HG03432 (cell line): ENCODE measurements around the gene CENPB.
"Not testable (repeated sequence)": the region's sequence is repeated elsewhere in the genome, so short reads cannot be mapped to it uniquely, and the experiment has no call there.

ENCODE experiments used
- ATAC-seq: cut with Tn5 transposase; IDR thresholded peaks from one replicate; pipeline ENCODE4 v1.9.1; 2021; ENCODE audit warnings: mild to moderate bottlenecking, moderate library complexity; ENCODE audit not compliant: unreplicated experiment

CENPB gene, protein sequence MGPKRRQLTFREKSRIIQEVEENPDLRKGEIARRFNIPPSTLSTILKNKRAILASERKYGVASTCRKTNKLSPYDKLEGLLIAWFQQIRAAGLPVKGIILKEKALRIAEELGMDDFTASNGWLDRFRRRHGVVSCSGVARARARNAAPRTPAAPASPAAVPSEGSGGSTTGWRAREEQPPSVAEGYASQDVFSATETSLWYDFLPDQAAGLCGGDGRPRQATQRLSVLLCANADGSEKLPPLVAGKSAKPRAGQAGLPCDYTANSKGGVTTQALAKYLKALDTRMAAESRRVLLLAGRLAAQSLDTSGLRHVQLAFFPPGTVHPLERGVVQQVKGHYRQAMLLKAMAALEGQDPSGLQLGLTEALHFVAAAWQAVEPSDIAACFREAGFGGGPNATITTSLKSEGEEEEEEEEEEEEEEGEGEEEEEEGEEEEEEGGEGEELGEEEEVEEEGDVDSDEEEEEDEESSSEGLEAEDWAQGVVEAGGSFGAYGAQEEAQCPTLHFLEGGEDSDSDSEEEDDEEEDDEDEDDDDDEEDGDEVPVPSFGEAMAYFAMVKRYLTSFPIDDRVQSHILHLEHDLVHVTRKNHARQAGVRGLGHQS

DNA sequence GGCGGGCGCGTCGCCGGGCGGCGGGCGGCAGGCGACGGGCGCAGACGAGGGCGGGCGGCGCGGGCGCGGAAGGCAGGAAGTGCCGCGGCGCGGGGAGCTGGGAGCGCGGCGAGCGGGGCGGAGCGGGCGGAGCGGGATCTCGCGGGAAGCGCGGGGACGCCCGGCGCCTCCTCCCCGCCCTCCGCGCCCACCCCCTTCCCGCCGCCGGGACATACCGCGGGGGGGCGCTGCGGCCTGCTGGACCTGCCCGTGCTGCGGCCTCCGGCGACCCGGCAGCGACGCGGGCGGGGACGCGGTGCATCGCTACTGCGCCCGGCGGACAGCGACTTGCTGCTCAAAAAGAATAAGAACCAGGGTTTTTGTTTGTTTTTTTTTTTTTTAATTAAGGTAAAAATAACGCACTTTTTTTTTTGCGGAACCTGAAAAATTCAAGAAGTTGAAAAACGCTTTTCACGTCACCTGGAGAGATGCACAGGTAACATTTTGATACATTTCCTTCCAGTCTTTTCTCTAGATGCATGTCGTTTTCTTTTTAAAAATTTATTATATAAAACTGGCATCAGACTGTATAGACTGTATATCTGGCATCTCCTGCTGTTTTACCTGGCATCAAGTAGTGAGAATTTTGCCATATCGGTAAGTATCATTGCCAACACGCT lies at the start of gene CENPB:
TSS of gene CENPB (minus strand) at position 76 of the 659 bp plus-strand sequence. CDS start 257 bp downstream, outside the sequence.
- peak; percentile 89 for ATAC-seq

DNA sequence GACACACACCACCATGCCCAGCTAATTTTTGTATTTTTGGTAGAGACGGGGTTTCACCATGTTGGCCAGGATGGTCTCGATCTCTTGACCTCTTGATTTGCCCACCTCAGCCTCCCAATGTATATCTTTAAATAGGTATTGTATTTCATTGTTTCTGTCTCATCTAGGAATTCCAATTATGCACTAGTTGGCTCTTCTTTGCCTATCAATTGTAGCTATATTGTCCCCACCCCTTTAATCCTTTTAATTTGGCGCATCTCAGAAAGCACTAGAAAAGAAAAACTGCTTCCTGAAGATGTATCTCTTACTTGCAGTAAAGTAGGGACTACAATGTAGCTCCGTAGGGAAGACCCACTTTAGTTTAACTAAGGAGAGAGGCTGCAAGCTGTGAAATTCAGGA lies 49.6 kb upstream of the CENPB start:
- no peak for ATAC-seq

DNA sequence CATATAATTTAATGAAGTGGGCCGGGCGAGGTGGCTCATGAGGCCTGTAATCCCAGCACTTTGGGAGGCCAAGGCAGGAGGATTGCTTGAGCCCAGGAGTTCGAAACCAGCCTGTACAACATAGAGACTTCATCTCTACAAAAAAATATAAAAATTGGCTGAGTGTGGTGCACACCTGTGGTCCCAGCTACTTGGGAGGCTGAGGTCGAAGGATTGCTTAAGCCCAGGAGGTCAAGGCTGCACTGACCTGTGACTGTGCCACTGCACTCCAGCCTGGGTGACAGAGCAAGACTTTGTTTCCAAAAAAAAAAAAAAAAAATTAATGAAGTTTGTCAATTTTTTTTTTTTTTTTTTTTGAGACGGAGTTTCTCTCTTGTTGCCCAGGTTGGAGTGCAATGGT lies 43.4 kb upstream of the CENPB start:
- ATAC-seq: not testable (repeated sequence)

DNA sequence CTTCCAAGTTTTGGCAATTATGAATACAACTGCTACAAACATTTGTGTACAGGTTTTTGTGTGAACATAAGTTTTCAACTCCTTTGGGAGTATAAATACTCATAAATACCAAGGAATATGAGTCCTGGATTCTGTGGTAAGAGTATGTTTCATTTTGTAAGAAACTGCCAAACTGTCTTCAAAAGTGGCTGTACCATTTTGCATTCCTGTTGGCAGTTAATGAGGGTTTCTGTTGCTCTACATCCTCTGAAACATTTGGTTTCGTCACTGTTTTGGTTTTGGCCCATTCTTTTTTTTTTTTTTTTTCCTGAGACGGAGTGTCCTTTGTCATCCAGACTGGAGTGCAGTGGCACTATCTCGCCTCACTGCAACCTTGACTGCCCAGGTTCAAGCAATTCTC lies 42.3 kb upstream of the CENPB start:
- ATAC-seq: no peak

DNA sequence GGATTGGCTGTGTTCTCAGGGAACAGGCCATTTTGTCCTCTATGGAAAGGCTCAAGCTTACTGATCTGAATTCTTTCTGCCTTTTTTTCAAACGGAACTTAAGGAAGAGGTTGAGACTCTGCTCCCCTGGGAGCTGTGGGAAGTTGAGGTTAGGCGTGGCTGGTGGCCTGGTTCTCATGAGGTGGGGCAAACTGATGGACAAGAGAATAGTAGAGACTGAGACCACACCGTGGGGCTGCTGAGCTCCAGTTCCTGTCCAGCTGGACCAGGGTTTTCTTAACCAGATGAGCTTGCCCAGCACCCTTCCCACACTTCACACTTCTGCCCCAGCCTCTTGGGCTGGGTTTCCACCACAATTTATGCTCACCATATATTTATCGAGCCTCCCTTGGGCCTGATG lies 39.9 kb upstream of the CENPB start:
- no peak for ATAC-seq

DNA sequence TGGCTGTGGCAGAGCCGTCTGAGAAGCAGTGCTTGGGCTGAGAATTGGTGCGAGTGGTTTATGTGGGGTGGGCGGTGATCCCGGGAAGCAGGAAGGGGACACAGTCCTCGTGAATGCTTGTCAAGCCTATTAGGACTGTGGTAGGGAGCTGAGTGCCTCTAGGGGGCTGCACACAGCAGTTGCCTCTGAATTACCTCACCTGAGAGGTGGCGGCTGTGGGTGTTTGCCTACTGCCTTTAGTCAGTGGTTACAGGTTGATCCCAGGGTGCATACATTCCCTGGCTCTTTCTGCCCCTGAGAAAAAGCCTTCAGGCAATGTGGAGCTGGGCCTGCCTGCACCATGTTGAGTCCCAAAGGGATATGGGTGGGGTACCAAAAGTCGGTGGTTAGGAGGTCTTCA lies 39.0 kb upstream of the CENPB start:
- ATAC-seq: no peak

DNA sequence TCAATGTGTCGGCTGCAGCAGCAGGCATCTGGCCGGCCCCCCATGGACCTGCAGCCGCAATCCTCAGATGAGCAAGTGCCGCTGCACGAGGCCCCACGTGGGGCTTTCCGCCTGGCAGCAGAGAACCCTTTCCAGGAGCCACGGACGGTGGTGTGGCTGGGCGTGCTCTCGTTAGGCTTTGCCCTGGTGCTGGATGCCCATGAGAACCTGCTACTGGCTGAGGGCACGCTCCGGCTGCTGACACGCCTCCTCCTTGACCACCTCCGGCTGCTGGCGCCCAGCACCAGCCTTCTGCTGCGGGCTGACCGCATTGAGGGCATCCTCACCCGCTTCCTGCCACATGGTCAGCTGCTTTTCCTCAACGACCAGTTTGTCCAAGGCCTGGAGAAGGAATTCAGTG lies 37.3 kb upstream of the CENPB start:
- no peak for ATAC-seq

DNA sequence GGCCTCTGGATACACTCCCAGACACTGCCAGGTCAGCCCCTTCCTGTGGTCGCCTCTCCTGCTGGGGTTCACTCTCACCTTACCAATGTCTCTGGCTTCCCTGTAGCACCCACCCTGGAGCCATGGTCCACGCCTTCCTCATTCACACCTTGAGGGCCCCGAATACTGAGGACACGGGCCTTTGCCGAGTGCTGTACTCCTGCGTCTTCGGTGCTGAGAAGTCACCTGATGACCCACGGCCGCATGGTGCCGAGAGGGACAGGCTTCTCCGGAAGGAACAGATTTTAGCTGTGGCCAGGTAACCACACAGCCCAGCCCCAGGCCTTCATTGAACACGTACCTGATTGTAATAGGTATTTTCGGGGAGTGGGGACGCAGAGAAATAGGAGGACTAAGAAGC lies 35.5 kb upstream of the CENPB start:
- ATAC-seq: no peak

DNA sequence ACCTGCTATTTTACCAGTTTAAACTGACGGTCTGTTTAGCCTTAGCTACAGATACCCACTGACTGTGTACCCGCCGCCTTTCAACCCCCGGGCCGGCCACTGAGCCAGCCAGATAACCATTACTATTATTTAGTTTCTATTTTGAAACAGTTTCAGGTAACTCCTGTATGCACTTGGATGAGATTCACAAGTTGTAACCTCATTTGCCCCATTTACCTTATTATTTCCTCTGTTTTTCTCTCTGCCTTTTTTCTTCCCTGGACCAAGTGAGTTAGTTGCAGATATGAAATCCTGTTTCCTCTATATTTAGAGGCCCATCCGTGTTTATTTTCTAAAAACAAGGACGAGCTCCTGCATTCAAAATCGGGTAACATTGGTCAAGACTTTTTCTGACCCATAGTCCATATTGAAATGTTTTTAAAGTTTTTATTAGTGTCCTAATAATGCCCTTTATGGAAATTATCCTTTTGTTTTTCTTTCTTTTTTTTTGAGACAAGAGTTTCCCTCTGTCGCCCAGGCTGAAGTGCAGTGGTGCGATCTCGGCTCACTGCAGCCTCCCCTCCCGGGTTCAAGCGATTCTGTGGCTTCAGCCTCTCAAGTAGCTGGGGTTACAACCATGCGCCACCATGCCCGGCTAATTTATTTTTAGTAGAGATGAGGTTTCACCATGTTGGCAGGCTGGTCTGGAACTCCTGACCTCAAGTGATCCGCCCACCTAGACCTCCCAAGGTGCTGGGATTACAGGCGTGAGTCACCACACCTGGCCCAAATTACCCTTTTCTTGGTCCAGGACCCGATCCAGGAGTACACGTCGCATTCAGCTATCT lies 34.6 kb upstream of the CENPB start:
- ATAC-seq: peak; percentile 1

DNA sequence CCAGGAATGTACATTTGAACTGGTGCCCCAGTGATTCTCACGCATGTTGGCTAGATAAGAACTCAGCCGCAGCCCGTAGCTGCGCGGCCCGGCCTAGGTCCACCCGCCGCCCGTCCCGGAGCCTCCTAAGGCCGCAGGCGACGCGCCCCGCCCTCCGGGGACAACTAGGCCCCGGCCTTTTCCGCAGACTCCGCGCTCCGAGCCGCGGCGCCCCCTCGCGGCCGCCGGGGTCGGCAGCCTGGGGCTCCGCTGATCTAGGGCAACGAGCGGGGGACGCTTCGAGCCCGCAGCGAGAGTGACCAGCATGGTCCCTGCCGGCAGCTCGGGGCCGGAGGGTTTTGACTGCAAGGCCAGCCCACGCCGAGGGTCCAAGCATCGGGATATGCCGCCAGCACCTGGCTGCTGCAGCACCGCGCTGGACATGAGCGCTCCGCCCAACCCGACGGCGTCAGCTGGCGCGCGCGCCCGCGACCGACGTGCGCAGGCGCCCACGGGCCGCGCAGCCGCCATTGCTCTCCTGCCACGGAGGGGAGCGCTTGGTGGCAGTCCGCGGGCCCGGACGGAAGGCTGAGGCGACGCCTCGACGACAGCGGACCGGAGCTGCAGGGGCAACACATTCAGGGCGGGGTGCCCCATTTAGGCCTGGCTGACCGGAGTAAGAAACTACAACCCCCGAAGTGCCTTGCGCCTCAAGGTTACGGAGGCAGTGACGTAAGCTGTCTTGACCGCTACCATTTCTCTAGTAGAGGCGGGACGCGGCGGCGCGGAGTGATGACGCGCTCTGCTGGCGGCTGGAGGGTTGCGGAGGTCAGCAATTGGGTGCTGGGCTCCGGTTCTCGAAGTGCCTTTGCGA lies 33.7 kb upstream of the CENPB start, which contains the start of gene AP5S1:
TSS of gene AP5S1 (plus strand) at position 500 of the 853 bp plus-strand sequence. CDS start 1,571 bp downstream, outside the sequence.
- ATAC-seq: peak; percentile 89

DNA sequence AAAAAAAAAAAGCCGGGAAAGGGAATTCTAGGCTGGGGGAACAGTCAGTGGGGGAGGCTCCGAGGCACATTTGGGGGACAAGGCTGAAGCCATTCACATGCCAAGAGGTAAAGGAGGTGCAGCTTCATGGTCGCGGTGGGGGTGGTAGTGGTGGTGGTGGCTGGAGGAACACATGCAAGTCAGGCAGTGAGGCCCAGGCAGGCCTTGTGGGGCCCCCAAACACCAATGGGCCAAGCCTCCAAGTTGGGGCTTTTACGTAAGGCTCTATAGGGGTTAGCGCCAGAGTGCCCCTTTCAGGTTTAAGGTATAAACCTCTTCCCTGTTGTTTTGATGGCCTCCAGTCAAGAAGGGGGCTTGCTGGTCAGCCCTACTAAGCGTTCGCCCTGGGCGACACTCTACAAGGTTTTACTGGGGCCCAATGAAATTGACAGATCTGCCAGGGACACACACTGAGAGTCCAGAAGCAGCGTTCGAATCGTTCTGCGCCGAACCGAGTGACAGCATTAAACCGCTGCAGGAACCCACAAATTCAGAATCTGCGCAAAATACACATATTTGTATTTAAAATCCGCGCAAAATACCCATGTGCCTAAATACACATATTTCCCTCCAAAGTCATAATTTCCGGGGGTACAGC lies 33.0 kb upstream of the CENPB start:
- no peak for ATAC-seq

DNA sequence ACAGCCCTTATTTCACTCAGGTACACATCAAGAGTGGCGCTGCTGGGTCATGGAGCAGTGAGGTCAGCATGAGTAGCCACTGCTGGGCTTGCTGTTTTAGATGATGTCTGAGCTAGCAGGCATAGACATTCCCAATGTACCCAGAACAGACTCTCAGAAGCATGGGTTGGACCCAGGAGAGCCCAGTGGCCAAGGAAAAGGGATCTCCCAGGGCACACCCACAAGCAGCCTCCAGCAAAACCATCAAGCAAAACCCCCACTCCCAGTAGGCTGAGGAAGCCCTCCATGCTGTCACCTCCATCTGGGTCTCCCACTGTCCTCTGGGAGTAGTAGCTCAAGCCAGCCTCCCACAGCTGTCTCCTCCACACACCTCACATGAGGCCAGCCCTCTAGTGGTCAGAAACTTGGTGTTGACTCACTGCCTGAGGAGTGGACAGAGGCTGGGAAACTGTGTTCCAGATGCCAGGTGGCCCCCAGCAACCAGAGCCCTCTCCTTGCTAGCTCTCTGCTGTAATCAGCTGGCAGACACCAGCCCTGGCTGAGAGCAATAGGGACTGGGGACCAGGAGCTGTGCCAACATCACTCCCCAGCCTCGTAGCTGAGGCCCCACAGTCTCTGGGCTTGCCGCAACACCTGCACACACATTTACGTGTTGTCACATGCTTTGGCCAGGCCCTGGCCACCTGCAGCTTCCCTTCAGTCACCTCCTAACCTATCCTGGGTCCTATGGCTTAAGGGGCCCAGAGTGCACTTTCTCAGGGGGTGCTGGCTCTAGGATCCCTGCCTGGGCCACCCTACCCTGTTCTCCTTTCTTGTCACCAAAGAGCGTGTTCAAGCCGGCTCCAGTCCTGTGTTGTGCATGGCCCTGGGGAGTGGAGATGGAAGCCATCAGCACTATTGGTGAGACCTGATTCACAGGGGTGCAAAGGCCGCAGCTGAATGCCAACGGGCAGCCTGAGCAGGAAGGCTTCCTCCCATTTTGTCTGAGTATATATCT lies 31.9 kb upstream of the CENPB start:
- ATAC-seq: no peak

DNA sequence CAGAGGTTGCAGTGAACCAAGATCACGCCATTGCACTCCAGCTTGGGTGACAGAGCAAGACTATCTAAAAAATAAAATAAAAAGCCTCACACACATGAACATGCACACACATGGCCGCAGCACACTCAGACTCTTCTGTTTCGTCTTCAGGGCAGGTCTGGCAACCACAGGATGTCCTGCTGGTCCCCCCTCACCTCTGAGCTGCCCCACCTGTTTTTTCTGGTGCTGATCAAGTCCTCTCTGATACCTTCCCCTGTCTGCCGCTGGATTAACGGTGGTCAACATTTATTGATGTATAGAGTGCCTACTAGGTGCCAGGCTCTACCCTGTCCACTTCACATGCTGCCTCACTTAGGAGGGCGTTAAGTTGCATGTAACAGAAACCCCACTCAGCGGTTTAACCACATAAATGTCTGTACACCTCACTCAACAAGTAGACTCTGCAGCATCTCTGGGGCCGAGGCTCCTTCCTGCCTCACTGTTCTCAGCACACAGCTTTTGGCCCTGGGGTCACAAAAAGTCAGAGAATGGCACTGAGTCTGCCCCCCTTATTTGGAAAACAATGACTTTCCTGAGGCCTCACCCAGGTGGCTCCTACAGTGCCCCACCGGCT lies 29.3 kb upstream of the CENPB start:
- no peak for ATAC-seq

DNA sequence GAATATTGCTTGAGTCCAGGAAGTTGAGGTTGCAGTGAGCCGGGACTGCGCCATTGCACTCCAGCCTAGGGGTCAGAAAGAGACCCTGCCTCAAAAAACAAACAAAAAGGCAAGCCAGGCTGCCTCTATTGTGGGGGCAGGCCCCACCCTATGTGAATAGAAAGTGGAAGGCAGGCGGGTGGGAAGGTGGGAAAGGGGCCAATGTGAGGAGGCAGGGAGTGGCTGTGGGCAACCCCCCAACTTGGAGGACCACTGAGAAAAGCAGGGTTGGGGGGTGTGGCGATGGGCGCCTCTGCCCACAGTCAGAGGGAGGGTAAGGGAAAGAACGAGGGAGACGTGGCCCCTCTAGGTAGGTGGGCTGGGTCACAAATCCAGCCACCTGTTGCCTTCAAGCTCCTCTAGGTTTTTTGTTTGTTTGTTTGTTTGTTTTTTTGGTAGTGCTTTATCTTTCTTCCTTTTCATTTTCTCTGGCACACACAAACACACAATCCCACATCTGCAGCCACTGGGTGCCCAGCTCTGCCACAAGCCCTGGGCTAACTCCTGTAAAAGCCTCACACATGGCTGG lies 28.5 kb upstream of the CENPB start:
- ATAC-seq: no peak

DNA sequence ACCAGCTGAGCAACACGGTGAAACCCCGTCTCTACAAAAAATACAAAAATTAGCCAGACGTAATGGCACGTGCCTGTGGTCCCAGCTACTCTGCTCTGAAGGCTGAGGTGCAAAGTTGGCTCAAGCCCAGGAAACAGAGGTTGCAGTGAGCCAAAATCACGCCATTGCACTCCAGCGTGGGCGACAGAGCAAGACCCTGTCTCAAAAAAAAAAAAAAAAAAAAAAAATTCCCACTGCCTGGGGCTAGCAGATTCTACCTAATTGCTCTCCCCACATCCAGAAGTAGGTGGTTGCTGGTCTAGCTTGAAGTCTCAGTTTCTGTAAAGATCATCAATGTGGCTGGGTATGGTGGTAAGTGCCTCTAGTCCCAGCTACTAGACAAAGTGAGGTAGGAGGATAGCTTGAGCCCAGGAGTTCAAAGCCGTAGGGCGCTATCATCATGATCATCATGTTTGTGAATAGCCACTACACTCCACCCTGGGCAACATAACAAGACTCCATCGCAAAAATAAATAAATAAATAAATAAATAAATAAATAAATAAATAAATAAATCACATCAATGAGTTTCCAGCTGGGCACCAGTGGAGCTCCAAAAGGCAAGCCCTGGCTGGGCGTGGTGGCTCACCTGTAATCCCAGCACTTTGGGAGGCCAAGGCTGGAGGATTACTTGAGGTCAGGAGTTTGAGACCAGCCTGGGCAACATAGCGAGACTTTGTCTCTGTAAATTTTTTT lies 27.5 kb upstream of the CENPB start:
- no peak for ATAC-seq

DNA sequence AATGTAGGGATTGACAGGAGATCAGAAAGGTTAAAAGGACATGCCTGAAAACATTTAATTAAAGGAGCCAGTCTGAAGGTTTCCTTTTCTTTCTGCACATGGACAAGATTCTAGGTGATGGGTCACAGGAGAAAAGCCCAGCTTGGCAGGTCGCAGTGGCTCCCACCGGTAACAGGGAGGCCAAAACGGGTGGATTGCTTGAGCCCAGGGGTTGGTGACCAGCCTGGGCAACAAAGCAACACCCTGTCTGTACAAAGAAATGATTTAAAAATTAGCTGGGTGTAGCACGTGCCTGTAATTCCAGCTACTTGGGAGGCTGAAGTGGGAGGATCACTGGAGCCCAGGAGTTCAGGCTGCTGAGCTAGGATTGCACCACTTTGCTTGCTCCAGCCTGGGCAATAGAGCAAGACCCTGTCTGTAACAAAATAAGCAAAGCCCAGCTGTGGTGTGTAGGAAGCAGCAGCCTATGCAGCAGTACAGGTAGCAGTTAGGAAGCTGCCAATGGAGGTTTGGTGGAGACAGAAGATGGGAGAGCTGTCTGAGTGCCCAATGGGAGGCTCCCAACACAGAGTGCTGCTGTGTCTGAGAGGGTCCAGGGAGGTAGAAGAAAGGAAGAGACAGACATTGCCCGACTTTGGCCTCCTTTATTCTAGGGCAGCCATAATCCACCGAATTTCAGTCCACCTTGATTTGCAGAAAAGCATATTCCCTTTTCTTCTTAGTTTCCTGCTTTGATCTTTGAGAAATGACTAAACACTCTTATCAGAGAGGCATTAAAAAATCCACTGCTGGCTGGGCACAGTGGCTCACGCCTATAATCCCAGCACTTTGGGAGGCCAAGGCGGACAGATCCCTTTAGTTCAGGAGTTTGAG lies 26.7 kb upstream of the CENPB start:
- no peak for ATAC-seq
